HG03442 (cell line): ENCODE data around the gene IMPG2.

Source experiments
- ATAC-seq: cut with Tn5 transposase; IDR thresholded peaks from one replicate; pipeline ENCODE4 v1.9.1; 2021; ENCODE audit warnings: mild to moderate bottlenecking, moderate library complexity; ENCODE audit not compliant: unreplicated experiment

IMPG2 gene

GRCh38 chr3:101243285-101244211 is 76.8 kb downstream of the IMPG2 start:
- no peak for ATAC-seq

- no peak for ATAC-seq
Observed at GRCh38 chr3:101240719-101241399, 79.5 kb downstream of the IMPG2 start.

GRCh38 chr3:101235048-101235447 is 85.3 kb downstream of the IMPG2 start:
- ATAC-seq, result no peak

- no peak for ATAC-seq
Observed at GRCh38 chr3:101230618-101231017, 89.8 kb downstream of the IMPG2 start.

- ATAC-seq, result no peak
Observed at GRCh38 chr3:101229681-101230080, 90.7 kb downstream of the IMPG2 start.

GRCh38 chr3:101228441-101228840 is 91.9 kb downstream of the IMPG2 start:
- ATAC-seq, result no peak

GRCh38 chr3:101224739-101225138 is 95.6 kb downstream of the IMPG2 start:
- no peak for ATAC-seq

- ATAC-seq, result no peak
Observed at GRCh38 chr3:101223016-101223415, 97.4 kb downstream of the IMPG2 start.

- no peak for ATAC-seq
Observed at GRCh38 chr3:101219842-101220560, 100.4 kb downstream of the IMPG2 start.

GRCh38 chr3:101217472-101218245 is 102.7 kb downstream of the IMPG2 start:
- no peak for ATAC-seq

- no peak for ATAC-seq
Observed at GRCh38 chr3:101216710-101217465, 103.5 kb downstream of the IMPG2 start.

GRCh38 chr3:101212730-101213129 is 107.6 kb downstream of the IMPG2 start:
- ATAC-seq, result no peak

GRCh38 chr3:101204246-101204645 is 116.1 kb downstream of the IMPG2 start:
- ATAC-seq, result no peak

- ATAC-seq, result no peak
Observed at GRCh38 chr3:101203411-101203810, 117.0 kb downstream of the IMPG2 start.

- ATAC-seq, result no peak
Observed at GRCh38 chr3:101202640-101203039, 117.7 kb downstream of the IMPG2 start.

- ATAC-seq, result no peak
Observed at GRCh38 chr3:101200461-101200860, 119.9 kb downstream of the IMPG2 start.

GRCh38 chr3:101195951-101196713 is 124.2 kb downstream of the IMPG2 start:
- ATAC-seq, result no peak

- ATAC-seq, result no peak
Observed at GRCh38 chr3:101194392-101194791, 126.0 kb downstream of the IMPG2 start.

- no peak for ATAC-seq
Observed at GRCh38 chr3:101193957-101194356, 126.4 kb downstream of the IMPG2 start.
